Endothelial cell (in vitro differentiated cells): ENCODE measurements around the gene CKS1B. TPM values are rescaled to one million over a fixed set of nuclear protein-coding genes. Genes with fewer than 3 reads are reported as not detected.
"Not testable (repeated sequence)": the region's sequence is repeated elsewhere in the genome, so short reads cannot be mapped to it uniquely, and the experiment has no call there.

ENCODE experiments used
- DNase-seq: peaks from one replicate; pipeline ENCODE4 v3.0.0; 2021; ENCODE audit warnings: low spot score
- H3K27ac Mint-ChIP-seq: one replicate; pipeline ENCODE4 v1.8.0; 2021; ENCODE audit warnings: mixed read lengths, inconsistent platforms; ENCODE audit not compliant: unreplicated experiment
- H3K27me3 Mint-ChIP-seq: one replicate; pipeline ENCODE4 v1.8.0; 2021; ENCODE audit warnings: mild to moderate bottlenecking, moderate library complexity, mixed read lengths, inconsistent platforms; ENCODE audit not compliant: unreplicated experiment
- H3K36me3 Mint-ChIP-seq: one replicate; pipeline ENCODE4 v1.8.0; 2021; ENCODE audit warnings: mild to moderate bottlenecking, low read depth, mixed read lengths, inconsistent platforms; ENCODE audit not compliant: unreplicated experiment
- H3K4me1 Mint-ChIP-seq: one replicate; pipeline ENCODE4 v1.8.0; 2021; ENCODE audit warnings: mild to moderate bottlenecking, mixed read lengths, inconsistent platforms; ENCODE audit not compliant: unreplicated experiment
- H3K4me3 Mint-ChIP-seq: one replicate; pipeline ENCODE4 v1.8.0; 2021; ENCODE audit warnings: mild to moderate bottlenecking, mixed read lengths, inconsistent platforms; ENCODE audit not compliant: unreplicated experiment
- H3K9me3 Mint-ChIP-seq: one replicate; pipeline ENCODE4 v1.8.0; 2021; ENCODE audit warnings: mixed read lengths, inconsistent platforms; ENCODE audit not compliant: unreplicated experiment
- total RNA-seq: library from RNA; stranded (reverse); fragmentation: NEBNext Ultra II Directional; extraction: Animal tissue kit (Norgen Biotek cat#: 25700); gene quantifications from one replicate; pipeline ENCODE4 v1.2.1, GENCODE V29; 2021; ENCODE audit not compliant: unreplicated experiment
- TF ChIP-seq, protein P1 (sequence below): fragments of 200-600 bp; sonication (generic); IDR thresholded peaks from one replicate; pipeline ENCODE4 v1.5.0; 2021; ENCODE audit warnings: antibody characterized with exemption; ENCODE audit not compliant: unreplicated experiment

CKS1B gene
- total RNA-seq, 1 donor from 2014 or later, result 48.3 TPM

DNA sequence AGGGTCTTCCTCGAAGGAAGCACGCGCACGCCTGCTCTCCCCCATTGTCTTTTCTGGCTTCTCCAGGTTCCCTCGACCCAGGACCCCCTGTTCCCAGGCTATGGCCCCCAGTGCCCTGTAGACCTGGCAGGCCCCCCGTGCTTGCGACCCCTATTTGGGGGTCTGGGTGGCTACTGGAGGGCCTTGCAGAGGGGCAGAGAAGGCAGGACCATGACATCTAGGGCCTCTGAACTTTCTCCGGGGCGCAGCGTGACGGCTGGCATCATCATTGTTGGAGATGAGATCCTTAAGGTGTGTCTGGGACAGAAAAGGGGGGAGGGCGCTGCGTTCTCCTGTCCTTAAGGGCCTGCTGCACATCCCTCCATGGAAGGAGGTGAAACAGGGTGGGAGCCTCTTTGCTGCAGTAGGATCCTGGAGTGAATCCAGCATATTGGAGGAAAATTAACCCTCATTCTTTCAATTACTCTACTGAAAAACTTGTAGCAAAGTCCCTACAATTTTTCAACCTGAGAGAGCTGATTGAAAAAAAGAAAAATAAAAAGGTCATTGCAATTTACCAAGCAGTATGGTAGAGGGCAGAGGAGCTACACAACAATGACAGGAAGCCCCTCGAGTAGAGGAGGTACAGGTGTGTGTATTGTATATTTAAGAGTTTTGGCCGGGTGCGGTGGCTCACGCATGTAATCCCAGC lies 9.4 kb downstream of the CKS1B start:
- Mint-ChIP-seq H3K9me3 (no peaks in the 10 kb centered on the region), H3K4me1 (peaks cover under 1% of the 10 kb centered on the region), H3K27ac (no peak overlapping the region), H3K4me3 (no peak overlapping the region), H3K36me3 (peaks cover 9% of the 10 kb centered on the region), H3K27me3 (no peaks in the 10 kb centered on the region)
- TF ChIP-seq, protein P1, sequence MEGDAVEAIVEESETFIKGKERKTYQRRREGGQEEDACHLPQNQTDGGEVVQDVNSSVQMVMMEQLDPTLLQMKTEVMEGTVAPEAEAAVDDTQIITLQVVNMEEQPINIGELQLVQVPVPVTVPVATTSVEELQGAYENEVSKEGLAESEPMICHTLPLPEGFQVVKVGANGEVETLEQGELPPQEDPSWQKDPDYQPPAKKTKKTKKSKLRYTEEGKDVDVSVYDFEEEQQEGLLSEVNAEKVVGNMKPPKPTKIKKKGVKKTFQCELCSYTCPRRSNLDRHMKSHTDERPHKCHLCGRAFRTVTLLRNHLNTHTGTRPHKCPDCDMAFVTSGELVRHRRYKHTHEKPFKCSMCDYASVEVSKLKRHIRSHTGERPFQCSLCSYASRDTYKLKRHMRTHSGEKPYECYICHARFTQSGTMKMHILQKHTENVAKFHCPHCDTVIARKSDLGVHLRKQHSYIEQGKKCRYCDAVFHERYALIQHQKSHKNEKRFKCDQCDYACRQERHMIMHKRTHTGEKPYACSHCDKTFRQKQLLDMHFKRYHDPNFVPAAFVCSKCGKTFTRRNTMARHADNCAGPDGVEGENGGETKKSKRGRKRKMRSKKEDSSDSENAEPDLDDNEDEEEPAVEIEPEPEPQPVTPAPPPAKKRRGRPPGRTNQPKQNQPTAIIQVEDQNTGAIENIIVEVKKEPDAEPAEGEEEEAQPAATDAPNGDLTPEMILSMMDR, result no peak
- no peak for DNase-seq

DNA sequence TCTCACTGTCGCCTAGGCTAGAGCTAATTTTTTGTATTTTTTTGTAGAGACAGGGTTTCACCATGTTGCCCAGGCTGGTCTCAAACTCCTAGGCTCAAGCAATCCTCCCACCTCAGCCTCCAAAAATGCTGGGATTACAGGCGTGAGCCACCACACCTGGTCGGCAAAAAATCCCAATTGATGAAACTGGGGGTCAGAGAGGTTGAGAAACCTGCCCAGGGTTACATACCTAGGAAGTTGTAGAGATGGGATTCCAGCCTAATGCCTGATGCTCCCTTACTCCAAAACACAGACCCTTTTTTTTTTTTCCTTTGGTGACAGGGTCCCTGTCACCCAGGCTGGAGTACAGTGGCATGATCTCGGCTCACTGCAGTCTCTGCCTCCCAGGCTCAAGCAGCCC lies 12.3 kb downstream of the CKS1B start:
- DNase-seq, H3K4me3 Mint-ChIP-seq, H3K4me1 Mint-ChIP-seq, H3K27ac Mint-ChIP-seq, H3K27me3 Mint-ChIP-seq, H3K9me3 Mint-ChIP-seq: not testable (repeated sequence)
- H3K36me3 Mint-ChIP-seq, result peaks cover 12% of the 10 kb centered on the region

DNA sequence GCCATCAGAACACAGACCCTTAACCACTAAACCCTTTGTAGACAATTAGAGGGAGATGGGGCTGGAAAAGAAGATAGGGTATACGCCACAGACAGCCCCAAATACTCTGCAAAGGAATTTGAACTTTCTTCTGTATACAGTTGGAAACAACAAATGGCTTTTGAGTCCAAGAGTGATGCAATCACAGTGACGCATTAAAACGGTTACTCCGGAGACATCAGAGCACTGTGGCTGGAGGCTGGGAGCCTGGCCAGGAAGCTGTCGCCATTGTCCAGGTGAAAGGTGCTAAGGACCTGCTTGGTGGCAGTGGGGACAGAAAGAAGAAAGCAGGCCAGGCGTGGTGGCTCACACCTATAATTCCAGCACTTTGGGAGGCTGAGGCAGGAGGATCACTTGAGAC lies 12.8 kb downstream of the CKS1B start:
- DNase-seq, result no peak
- no peak overlapping the region for H3K4me3 Mint-ChIP-seq
- no peaks in the 10 kb centered on the region for H3K9me3 Mint-ChIP-seq
- H3K36me3 Mint-ChIP-seq, result peaks cover 12% of the 10 kb centered on the region
- TF ChIP-seq, protein P1, result no peak
- H3K27ac Mint-ChIP-seq, result no peak overlapping the region
- peaks cover 4% of the 10 kb centered on the region for H3K4me1 Mint-ChIP-seq
- no peaks in the 10 kb centered on the region for H3K27me3 Mint-ChIP-seq

DNA sequence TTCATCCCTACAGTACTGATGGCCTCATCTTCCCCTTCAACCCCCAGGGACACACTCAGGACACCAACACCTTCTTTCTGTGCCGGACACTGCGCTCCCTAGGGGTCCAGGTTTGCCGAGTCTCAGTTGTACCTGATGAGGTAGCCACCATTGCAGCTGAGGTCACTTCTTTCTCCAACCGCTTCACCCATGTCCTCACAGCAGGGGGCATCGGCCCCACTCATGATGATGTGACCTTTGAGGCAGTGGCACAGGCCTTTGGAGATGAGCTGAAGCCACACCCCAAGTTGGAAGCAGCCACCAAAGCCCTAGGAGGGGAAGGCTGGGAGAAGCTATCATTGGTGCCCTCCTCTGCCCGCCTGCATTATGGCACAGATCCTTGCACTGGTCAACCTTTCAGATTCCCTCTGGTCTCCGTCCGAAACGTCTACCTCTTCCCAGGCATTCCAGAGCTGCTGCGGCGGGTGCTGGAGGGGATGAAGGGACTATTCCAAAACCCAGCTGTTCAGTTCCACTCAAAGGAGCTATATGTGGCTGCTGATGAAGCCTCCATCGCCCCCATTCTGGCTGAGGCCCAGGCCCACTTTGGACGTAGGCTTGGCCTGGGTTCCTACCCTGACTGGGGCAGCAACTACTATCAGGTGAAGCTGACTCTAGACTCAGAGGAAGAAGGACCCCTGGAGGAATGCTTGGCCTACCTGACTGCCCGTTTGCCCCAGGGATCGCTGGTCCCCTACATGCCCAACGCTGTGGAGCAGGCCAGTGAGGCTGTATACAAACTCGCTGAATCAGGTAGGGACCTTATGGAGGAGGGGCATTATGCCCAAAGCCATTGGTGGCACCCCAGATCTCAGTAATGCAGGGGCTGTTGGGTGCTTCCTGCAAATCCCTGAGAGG lies 13.8 kb downstream of the CKS1B start:
- Mint-ChIP-seq H3K4me3 (no peak overlapping the region), H3K27ac (no peak overlapping the region), H3K36me3 (peaks cover 12% of the 10 kb centered on the region), H3K4me1 (peaks cover 4% of the 10 kb centered on the region), H3K27me3 (no peaks in the 10 kb centered on the region), H3K9me3 (no peaks in the 10 kb centered on the region)
- TF ChIP-seq, protein P1, result no peak
- no peak for DNase-seq

DNA sequence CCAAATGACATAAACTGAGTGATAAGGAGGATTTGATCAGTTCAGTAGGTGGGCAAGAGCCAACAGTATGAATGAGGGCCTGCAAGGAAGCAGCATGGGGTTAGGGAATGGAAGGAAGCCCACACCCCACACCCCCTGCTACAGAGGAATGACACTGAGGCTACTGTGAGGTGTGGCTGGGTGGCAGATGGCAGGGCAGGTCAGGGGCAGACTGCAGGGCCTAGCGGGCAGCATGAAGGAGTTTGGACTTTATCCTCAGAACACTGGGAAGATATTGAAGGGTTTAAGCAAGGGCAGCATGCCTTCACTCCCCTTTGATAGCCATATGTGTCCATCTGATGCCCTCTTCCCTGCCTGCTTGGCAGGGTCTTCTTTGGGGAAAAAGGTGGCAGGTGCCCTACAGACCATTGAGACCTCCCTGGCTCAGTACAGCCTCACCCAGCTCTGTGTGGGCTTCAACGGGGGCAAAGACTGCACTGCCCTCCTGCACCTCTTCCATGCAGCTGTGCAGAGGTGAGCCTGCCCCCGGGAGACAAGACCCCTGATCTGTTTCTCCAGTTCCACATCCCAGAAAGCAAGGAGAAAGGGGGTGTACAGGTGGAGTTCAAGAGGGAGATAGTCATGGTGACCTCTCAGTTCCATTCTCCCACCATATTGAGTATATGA lies 14.8 kb downstream of the CKS1B start:
- no peak for DNase-seq
- peaks cover 12% of the 10 kb centered on the region for H3K36me3 Mint-ChIP-seq
- H3K9me3 Mint-ChIP-seq, result no peaks in the 10 kb centered on the region
- no peaks in the 10 kb centered on the region for H3K27me3 Mint-ChIP-seq
- TF ChIP-seq, protein P1, result no peak
- no peak overlapping the region for H3K27ac Mint-ChIP-seq
- peaks cover 8% of the 10 kb centered on the region for H3K4me1 Mint-ChIP-seq
- peak overlapping the region; percentile 53 for H3K4me3 Mint-ChIP-seq
